Glutamatergic neuron (in vitro differentiated cells): Measurements from ENCODE around the gene RAD51B. TPM values are rescaled to one million over a fixed set of nuclear protein-coding genes. Genes with fewer than 3 reads are reported as not detected.

Source experiments
- DNase-seq: peaks from one replicate; pipeline ENCODE4 v3.0.0; 2022
- H3K27ac Mint-ChIP-seq: one replicate; pipeline ENCODE4 v1.8.0; 2020; ENCODE audit warnings: mild to moderate bottlenecking, mixed read lengths, inconsistent platforms; ENCODE audit not compliant: unreplicated experiment
- H3K27me3 Mint-ChIP-seq: one replicate; pipeline ENCODE4 v1.8.0; 2020; ENCODE audit warnings: mild to moderate bottlenecking, moderate library complexity, mixed read lengths, inconsistent platforms; ENCODE audit not compliant: unreplicated experiment
- H3K36me3 Mint-ChIP-seq: one replicate; pipeline ENCODE4 v1.8.0; 2020; ENCODE audit warnings: mild to moderate bottlenecking, mixed read lengths, inconsistent platforms; ENCODE audit not compliant: unreplicated experiment
- H3K4me1 Mint-ChIP-seq: one replicate; pipeline ENCODE4 v1.8.0; 2020; ENCODE audit warnings: mild to moderate bottlenecking, low read depth, mixed read lengths, inconsistent platforms; ENCODE audit not compliant: unreplicated experiment
- H3K4me3 Mint-ChIP-seq: one replicate; pipeline ENCODE4 v1.8.0; 2020; ENCODE audit warnings: mild to moderate bottlenecking, mixed read lengths, inconsistent platforms; ENCODE audit not compliant: unreplicated experiment
- H3K9me3 Mint-ChIP-seq: one replicate; pipeline ENCODE4 v1.8.0; 2020; ENCODE audit warnings: mild to moderate bottlenecking, moderate library complexity, mixed read lengths, inconsistent platforms; ENCODE audit not compliant: unreplicated experiment
- total RNA-seq: library from RNA; stranded (reverse); fragmentation: NEBNext Ultra II Directional; extraction: Animal tissue kit (Norgen Biotek cat#: 25700); gene quantifications from one replicate; pipeline ENCODE4 v1.2.1, GENCODE V29; 2021; ENCODE audit not compliant: unreplicated experiment
- TF ChIP-seq, protein P1 (sequence below): fragments of 200-600 bp; sonication (generic); IDR thresholded peaks from one replicate; pipeline ENCODE4 v1.5.0; 2021; ENCODE audit not compliant: partially characterized antibody, unreplicated experiment

The RAD51B gene
- total RNA-seq, 1 donor from 2014 or later = 9.7 TPM

DNA sequence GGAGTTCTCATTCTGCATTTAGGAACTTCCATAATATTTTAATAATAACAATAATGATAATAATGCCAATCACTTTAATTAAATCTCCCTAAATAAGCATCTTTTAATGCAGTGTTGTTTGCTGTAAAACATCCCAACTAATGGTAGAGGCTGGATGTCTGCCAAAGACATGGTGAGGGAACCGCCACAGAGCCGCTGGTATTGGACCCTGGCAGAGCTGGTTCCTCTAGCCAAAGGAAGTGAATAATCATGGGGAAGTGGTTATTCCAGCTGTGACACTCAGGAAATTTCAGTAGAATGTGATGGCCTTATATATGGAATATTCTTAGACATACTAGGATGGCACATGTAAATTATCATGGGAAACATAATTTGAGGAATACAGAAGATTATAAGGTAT, 490.0 kb downstream of the RAD51B start:
- no peaks in the 10 kb centered on the region for H3K36me3 Mint-ChIP-seq
- no peak overlapping the region for H3K27ac Mint-ChIP-seq
- DNase-seq = no peak
- H3K9me3 Mint-ChIP-seq = no peaks in the 10 kb centered on the region
- no peaks in the 10 kb centered on the region for H3K27me3 Mint-ChIP-seq
- H3K4me1 Mint-ChIP-seq = peaks cover 4% of the 10 kb centered on the region
- TF ChIP-seq, protein P1, sequence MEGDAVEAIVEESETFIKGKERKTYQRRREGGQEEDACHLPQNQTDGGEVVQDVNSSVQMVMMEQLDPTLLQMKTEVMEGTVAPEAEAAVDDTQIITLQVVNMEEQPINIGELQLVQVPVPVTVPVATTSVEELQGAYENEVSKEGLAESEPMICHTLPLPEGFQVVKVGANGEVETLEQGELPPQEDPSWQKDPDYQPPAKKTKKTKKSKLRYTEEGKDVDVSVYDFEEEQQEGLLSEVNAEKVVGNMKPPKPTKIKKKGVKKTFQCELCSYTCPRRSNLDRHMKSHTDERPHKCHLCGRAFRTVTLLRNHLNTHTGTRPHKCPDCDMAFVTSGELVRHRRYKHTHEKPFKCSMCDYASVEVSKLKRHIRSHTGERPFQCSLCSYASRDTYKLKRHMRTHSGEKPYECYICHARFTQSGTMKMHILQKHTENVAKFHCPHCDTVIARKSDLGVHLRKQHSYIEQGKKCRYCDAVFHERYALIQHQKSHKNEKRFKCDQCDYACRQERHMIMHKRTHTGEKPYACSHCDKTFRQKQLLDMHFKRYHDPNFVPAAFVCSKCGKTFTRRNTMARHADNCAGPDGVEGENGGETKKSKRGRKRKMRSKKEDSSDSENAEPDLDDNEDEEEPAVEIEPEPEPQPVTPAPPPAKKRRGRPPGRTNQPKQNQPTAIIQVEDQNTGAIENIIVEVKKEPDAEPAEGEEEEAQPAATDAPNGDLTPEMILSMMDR = no peak
- no peak overlapping the region for H3K4me3 Mint-ChIP-seq

DNA sequence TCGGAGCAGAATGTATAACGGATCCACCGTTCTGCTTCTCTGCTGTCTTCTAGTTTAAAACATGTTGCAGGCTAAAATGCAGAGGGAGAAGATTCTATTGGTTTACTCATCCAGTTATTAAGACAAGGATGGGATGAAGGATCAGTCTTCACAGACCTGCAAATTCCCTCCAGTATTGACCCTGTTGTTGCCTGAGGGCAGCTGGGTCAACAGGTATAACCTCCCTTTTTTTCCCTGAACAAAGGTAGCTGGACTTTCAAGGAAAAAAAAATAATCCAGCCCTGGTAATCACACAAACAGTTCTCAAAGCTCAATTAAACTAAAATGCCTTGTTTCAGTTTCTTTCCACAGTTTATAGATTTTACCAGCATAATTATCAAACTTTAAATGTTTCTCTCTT, 492.7 kb downstream of the RAD51B start:
- no peaks in the 10 kb centered on the region for H3K36me3 Mint-ChIP-seq
- no peak for DNase-seq
- H3K4me1 Mint-ChIP-seq = peaks cover 4% of the 10 kb centered on the region
- no peaks in the 10 kb centered on the region for H3K9me3 Mint-ChIP-seq
- TF ChIP-seq, protein P1 = no peak
- H3K27me3 Mint-ChIP-seq = no peaks in the 10 kb centered on the region
- no peak overlapping the region for H3K27ac Mint-ChIP-seq
- no peak overlapping the region for H3K4me3 Mint-ChIP-seq

DNA sequence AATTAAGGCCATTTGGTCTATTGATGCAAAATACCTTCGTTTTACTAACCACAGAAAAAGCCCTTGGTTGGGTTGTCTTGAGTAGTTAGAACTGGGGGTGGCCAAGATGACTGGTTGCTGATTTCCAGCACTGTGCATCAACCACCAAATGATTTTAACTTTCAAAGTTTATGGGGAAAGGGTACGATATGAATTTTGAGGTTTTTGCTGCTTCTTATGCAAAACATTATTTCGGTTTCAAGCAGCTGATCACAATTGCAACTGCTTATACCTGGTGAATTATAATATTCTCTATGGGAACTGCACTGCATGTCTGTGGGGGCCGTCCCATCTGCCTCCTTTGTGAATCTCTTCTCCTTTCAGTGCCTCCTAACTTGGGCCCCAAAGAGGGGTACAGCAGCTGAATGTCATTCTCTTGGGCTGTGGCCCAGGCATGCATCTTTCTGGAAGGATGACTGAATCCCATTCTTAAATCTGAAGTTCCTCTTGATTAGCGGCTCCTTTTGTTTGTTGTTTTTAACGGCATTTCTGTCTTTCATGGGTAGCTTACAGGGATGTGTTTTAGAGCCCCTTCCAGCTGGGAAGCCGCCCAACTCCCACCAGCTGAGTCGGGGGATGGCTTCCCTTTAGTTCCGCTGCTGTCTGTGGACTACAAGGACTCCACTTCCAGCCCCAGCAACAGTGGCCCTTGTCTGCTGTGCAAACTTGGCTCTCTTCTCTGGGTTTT, 493.5 kb downstream of the RAD51B start:
- Mint-ChIP-seq H3K36me3 (no peaks in the 10 kb centered on the region), H3K9me3 (no peaks in the 10 kb centered on the region), H3K4me1 (peaks cover 4% of the 10 kb centered on the region), H3K4me3 (no peak overlapping the region), H3K27ac (no peak overlapping the region), H3K27me3 (no peaks in the 10 kb centered on the region)
- TF ChIP-seq, protein P1 = no peak
- no peak for DNase-seq

DNA sequence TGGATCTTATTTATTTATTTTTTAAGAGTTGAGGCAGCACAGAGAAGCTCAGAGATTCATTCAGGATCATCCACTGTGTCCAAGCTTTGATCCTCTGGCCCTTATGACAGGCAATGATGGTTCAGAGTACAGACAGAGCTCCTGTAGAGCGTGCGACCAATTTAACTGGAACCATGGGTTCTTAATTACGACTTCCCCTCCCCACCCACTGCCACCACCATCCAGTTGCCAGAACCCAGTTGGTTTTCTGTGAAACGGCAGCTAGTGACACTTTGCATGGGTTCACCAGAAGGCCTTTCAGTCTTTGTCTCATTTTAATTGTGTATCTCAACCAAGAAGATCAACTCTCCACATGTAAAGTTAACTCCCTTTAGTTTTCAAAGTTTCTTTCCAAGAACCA, 495.1 kb downstream of the RAD51B start:
- Mint-ChIP-seq H3K4me3 (no peak overlapping the region), H3K36me3 (no peaks in the 10 kb centered on the region), H3K27ac (no peak overlapping the region), H3K9me3 (no peaks in the 10 kb centered on the region), H3K4me1 (peaks cover 4% of the 10 kb centered on the region), H3K27me3 (peaks cover 1% of the 10 kb centered on the region)
- no peak for DNase-seq
- TF ChIP-seq, protein P1 = no peak

DNA sequence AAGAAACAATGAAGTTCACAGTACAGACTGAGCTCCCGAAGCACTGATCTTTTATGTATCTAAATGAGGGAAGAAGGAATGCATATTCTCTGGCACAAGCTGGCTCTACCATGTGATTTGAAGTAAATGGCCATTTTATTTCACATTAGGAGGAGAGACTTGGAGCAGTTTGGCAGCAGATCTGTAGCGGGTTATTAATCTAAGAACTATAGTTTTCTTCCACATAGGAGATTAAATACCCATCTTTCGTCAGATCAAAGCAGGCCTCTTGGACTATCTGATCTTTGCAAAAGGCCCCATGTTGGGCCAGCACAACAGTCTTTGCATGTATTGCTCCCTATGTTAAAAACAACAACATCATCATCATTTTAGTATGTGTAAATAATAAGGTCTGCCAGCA, 495.5 kb downstream of the RAD51B start:
- no peak overlapping the region for H3K4me3 Mint-ChIP-seq
- no peaks in the 10 kb centered on the region for H3K36me3 Mint-ChIP-seq
- peaks cover 4% of the 10 kb centered on the region for H3K4me1 Mint-ChIP-seq
- TF ChIP-seq, protein P1 = no peak
- no peak for DNase-seq
- no peak overlapping the region for H3K27ac Mint-ChIP-seq
- H3K27me3 Mint-ChIP-seq = peaks cover 1% of the 10 kb centered on the region
- no peaks in the 10 kb centered on the region for H3K9me3 Mint-ChIP-seq
